Spinal cord (tissue), 10 donors: ENCODE data around the gene SNTA1. TPM values are rescaled to one million over a fixed set of nuclear protein-coding genes. Genes with fewer than 3 reads are reported as not detected.
A peak's percentile ranks its signal among the peaks of the same experiment; 100 is the strongest.
"Not testable (repeated sequence)": the region's sequence is repeated elsewhere in the genome, so short reads cannot be mapped to it uniquely, and the experiment has no call there.

Experiments
- DNase-seq, 6 donors: peaks; one replicate each; pipeline versions ENCODE4 v3.0.0 to v3.0.0-alpha.2; 2013 to 2015; ENCODE audit warnings: low spot score in 6 of 6, low read depth in 4 of 6
- H3K27ac ChIP-seq: one replicate; pipeline ENCODE4 v1.5.1; 2013; ENCODE audit warnings: low read depth, low read length, control low read depth
- H3K27me3 ChIP-seq: one replicate; pipeline ENCODE4 v1.6.1; 2013; ENCODE audit warnings: low read length; ENCODE audit not compliant: control insufficient read depth, insufficient read depth
- H3K36me3 ChIP-seq: one replicate; pipeline ENCODE4 v1.6.1; 2013; ENCODE audit warnings: low read length; ENCODE audit not compliant: control insufficient read depth, insufficient read depth
- H3K4me1 ChIP-seq: one replicate; pipeline ENCODE4 v1.6.1; 2013; ENCODE audit warnings: low read length; ENCODE audit not compliant: control insufficient read depth, insufficient read depth
- H3K4me3 ChIP-seq: one replicate; pipeline ENCODE4 v1.5.1; 2013; ENCODE audit warnings: low read depth, low read length, control low read depth
- H3K9me3 ChIP-seq: one replicate; pipeline ENCODE4 v1.6.1; 2013; ENCODE audit warnings: low read length; ENCODE audit not compliant: control insufficient read depth, insufficient read depth
- WGBS: methylation state at CpG from one replicate; pipeline ENCODE4 v1.1.5; 2013; ENCODE audit warnings: missing lambda C conversion rate; ENCODE audit not compliant: insufficient coverage; 5-methylcytosine and 5-hydroxymethylcytosine counted together
- polyA plus RNA-seq, 2 donors: library from polyadenylated mRNA; unstranded; fragments of 120-200 nt; gene quantifications; one replicate each; pipeline ENCODE4 v1.2.1, GENCODE V29; 2013; ENCODE audit not compliant: insufficient read length in 2 of 2
- total RNA-seq, 2 donors: library from RNA; depleted of rRNA in 1 of 2; stranded (reverse); fragments of 120-200 nt in 1 of 2; fragments of >200 nt in 1 of 2; gene quantifications; one replicate each; pipeline versions ENCODE4 v1.2.3 to v1.2.4, GENCODE V29; 2013 to 2014
- donor health status: healthy.

Gene SNTA1
- total and polyA plus RNA-seq, 4 donors: 20.8 to 87.9 (median 28.6) TPM

DNA sequence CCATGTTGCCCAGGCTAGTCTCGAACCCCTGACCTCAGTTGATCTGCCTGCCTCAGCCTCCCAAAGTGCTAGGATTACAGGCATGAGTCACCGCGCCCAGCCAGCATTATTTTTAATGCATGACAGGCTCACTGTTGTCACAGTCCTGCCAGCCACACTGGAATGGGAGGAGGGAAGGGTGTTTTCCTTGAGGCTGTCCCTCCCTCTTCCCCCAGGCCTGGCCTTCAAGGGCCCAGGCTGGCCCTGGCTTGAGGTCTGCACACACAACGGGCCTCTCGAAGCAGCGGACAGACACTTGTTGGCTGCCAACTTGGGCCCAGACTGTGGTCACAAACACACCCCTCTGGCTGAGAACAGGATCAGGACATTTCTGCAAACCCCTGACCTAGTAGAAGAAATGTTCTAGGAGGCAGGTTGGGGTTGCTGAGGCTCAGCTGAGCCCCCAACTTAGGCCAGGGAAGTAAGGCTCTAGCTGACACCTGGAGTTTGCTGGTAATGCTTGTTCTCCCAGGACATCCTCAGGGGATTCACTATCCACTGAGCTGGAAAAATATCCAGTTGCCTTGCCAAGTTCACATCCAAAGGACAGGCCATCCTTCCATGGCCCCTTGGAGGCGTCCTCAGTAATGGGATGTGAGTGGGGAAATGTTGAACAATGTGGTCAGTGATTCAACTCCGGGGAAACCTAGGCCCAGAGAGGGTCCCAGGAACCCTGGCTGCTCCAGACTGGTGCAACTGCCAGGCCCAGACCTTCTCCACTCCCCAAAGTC lies 9.9 kb downstream of the SNTA1 start:
- Histone ChIP-seq H3K27me3 (no peaks in the 10 kb centered on the region), H3K4me3 (no peak overlapping the region), H3K9me3 (no peaks in the 10 kb centered on the region), H3K27ac (no peak overlapping the region), H3K4me1 (peaks cover 20% of the 10 kb centered on the region), H3K36me3 (peaks cover 32% of the 10 kb centered on the region)
- 74% methylated on average over 4 of the region's 8 CpGs for WGBS
- DNase-seq: no peak

GRCh38 chr20:33431797-33432381 lies 11.7 kb downstream of the SNTA1 start:
- peaks cover 6% of the 10 kb centered on the region for H3K4me1 ChIP-seq
- H3K9me3 ChIP-seq: no peaks in the 10 kb centered on the region
- H3K27ac ChIP-seq: no peak overlapping the region
- no peak overlapping the region for H3K4me3 ChIP-seq
- WGBS: 54% methylated on average over 4 of the region's 5 CpGs
- peak in 1 of 6 donors; percentile 55 for DNase-seq
- no peaks in the 10 kb centered on the region for H3K27me3 ChIP-seq
- H3K36me3 ChIP-seq: peaks cover 25% of the 10 kb centered on the region

DNA sequence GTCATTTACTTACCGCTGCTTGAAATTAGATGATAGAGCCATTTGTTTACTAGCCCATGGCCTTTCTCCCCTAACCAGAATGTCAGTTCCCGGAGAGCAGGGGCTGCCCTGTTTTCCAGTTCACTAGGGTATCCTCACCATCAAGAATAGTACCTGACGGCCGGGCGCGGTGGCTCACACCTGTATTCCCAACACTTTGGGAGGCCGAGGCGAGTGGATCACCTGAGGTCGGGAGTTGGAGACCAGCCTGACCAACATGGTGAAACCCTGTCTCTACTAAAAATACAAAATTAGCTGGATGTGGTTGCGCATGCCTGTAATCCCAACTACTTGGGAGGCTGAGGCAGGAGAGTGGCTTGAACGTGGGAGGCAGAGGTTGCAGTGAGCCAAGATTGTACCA lies 19.7 kb downstream of the SNTA1 start:
- H3K36me3 ChIP-seq: peaks cover 30% of the 10 kb centered on the region
- 94% methylated on average over 2 of the region's 11 CpGs for WGBS
- not testable (repeated sequence) for H3K27me3 ChIP-seq, H3K27ac ChIP-seq, DNase-seq, H3K4me1 ChIP-seq, H3K9me3 ChIP-seq, H3K4me3 ChIP-seq

DNA sequence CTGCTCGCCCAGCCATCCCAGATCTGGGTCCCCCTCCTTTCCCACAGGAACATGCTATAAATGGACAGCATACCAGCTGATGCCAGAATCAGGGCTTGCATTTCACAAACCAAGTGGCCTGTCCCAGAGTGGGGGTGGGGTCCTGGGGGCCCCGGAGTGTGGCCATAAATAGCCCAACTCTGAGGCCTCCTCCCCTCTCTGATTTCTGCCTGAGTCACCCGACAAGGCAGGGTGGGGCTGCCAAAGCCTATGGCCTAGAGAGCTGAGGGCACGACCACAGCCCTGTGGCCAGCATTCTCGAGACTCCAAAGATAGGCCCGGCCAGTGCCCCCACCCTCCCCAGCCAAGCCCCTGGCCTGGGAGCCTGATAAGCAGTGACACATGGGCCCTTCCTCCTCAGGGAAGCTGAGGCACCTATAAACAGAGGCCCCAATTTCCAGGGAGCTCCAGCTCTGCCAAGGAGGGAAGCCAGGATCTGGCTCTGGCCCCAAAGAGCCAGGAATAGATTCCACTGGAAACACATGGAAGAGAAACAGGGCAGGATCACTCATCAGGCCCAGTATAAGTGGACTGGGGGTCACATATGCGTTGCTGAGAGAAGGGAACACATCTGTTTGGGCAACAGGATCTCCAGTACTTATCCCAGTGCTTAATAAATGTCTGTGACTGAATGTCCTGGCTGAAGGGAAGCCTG lies 20.3 kb downstream of the SNTA1 start:
- no peaks in the 10 kb centered on the region for H3K27me3 ChIP-seq
- WGBS: 74% methylated on average over 7 of the region's 7 CpGs

DNA sequence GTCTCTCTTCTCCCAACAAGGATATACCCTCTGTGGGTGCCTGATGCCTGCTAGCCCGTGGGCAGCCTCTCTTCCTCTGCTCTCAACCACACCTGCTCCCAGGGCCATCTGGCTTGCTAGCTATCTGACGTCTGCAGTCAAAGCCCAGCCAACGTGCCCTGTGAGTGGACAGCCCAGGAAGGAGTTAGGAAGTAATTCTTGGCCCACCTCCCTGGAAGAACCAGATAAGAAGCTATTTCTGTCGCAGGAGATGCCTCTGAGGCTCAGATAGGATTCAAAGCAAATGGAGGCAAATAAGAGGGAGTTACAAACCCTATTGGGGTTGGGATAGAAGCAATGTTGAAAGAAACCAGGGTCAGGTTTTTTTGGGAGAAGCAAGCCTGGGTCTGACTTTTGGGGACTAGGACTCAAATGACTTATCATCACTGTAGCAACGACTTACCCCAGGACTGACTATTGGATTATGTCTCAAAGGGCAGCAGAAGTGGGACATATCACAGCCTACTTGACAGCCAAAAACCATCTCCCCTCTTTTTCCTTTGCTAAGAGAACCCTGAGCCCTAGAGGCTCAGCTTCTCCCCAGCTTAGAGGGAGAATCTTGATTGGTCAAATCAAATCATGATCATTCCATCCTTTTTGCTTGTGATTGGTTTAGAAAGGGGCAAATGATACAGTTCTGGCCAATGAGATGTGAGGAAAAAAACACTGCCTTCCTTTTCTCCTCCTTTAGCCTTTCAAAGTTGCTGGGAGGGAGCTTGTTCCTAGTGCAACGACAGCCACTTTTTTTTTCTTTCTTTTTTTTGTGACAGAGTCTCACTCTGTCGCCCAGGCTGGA lies 24.2 kb downstream of the SNTA1 start:
- H3K4me1 ChIP-seq: no peaks in the 10 kb centered on the region
- H3K27me3 ChIP-seq: no peaks in the 10 kb centered on the region
- no peak overlapping the region for H3K4me3 ChIP-seq
- no peak for DNase-seq
- no peak overlapping the region for H3K27ac ChIP-seq
- H3K36me3 ChIP-seq: peaks cover 28% of the 10 kb centered on the region
- WGBS: 74% methylated on average over 5 of the region's 7 CpGs
- no peaks in the 10 kb centered on the region for H3K9me3 ChIP-seq

More for the DNA sequence above, 20.3 kb downstream of the SNTA1 start:
- no peak overlapping the region for H3K27ac ChIP-seq
- no peak overlapping the region for H3K4me3 ChIP-seq
- H3K9me3 ChIP-seq: no peaks in the 10 kb centered on the region
- peaks cover 30% of the 10 kb centered on the region for H3K36me3 ChIP-seq
- H3K4me1 ChIP-seq: no peaks in the 10 kb centered on the region
- no peak for DNase-seq

GRCh38 chr20:33418033-33418432 lies 25.5 kb downstream of the SNTA1 start:
- H3K4me1 ChIP-seq: no peaks in the 10 kb centered on the region
- H3K27ac ChIP-seq: no peak overlapping the region
- WGBS: 100% methylated on average over 2 of the region's 3 CpGs
- no peak overlapping the region for H3K4me3 ChIP-seq
- H3K9me3 ChIP-seq: no peaks in the 10 kb centered on the region
- H3K27me3 ChIP-seq: no peaks in the 10 kb centered on the region
- no peak for DNase-seq
- H3K36me3 ChIP-seq: peaks cover 31% of the 10 kb centered on the region

GRCh38 chr20:33415948-33416347 lies 27.6 kb downstream of the SNTA1 start:
- Histone ChIP-seq H3K27me3 (no peaks in the 10 kb centered on the region), H3K4me1 (no peaks in the 10 kb centered on the region), H3K9me3 (no peaks in the 10 kb centered on the region), H3K4me3 (no peak overlapping the region), H3K27ac (no peak overlapping the region), H3K36me3 (peaks cover 47% of the 10 kb centered on the region)
- DNase-seq: peak in 2 of 6 donors; percentile 51 to 72
- WGBS: 25% methylated on average over 6 of the region's 8 CpGs

- no peaks in the 10 kb centered on the region for H3K4me1 ChIP-seq
- peaks cover under 1% of the 10 kb centered on the region for H3K9me3 ChIP-seq
- H3K36me3 ChIP-seq: peaks cover 70% of the 10 kb centered on the region
- 90% methylated on average over 8 of the region's 8 CpGs for WGBS
- no peak overlapping the region for H3K4me3 ChIP-seq
- no peak for DNase-seq
- no peak overlapping the region for H3K27ac ChIP-seq
- no peaks in the 10 kb centered on the region for H3K27me3 ChIP-seq
These were observed 31.1 kb downstream of the SNTA1 start for GRCh38 chr20:33412484-33412838.

GRCh38 chr20:33411711-33412483 lies 31.7 kb downstream of the SNTA1 start:
- no peaks in the 10 kb centered on the region for H3K4me1 ChIP-seq
- H3K27me3 ChIP-seq: no peaks in the 10 kb centered on the region
- WGBS: 88% methylated on average over 6 of the region's 7 CpGs
- no peak for DNase-seq
- no peak overlapping the region for H3K4me3 ChIP-seq
- H3K27ac ChIP-seq: no peak overlapping the region
- peaks cover 73% of the 10 kb centered on the region for H3K36me3 ChIP-seq
- peaks cover 2% of the 10 kb centered on the region for H3K9me3 ChIP-seq
